GM12878 (cell line): ENCODE data around the gene SCN5A. TPM values are rescaled to one million over a fixed set of nuclear protein-coding genes. Genes with fewer than 3 reads are reported as not detected.

Source experiments
- ATAC-seq: fragments of 200-7000 bp; cut with Tn5 transposase; 3 replicates; pipeline ENCODE4 v1.9.1; 2020; ENCODE audit warnings: mild to moderate bottlenecking, moderate library complexity
- BruUV-seq: library from RNA; stranded (reverse); fragments of 400-500 nt; replicated peaks from 2 replicates; lab custom pipeline; 2021; lab: Mats Ljungman, UMichigan
- CTCF ChIA-PET: fragments of 300-600 bp; sonication (Branson Sonifier 250); formaldehyde crosslinking; extraction: SDS; loops from one replicate; lab custom pipeline; 2021; ENCODE audit warnings: inconsistent platforms; lab: Yijun Ruan, JAX
- POLR2A ChIA-PET: fragments of 350-600 bp; formaldehyde crosslinking; extraction: SDS; loops from one replicate; lab custom pipeline; 2021; ENCODE audit warnings: inconsistent platforms; lab: Charles Lee
- RAD21 ChIA-PET: fragments of 300-600 bp; sonication (Branson Sonifier 250); formaldehyde crosslinking; loops from one replicate; lab custom pipeline; 2023; ENCODE audit warnings: antibody characterized with exemption; ENCODE audit not compliant: unreplicated experiment; lab: Charles Lee
- SMC1A ChIA-PET: fragments of 300-600 bp; sonication (Branson Sonifier 250); formaldehyde crosslinking; loops from one replicate; lab custom pipeline; 2023; ENCODE audit not compliant: unreplicated experiment, uncharacterized antibody; lab: Charles Lee
- DNase-seq: peaks from one replicate; pipeline ENCODE4 v3.0.0-alpha.2; 2011; ENCODE audit warnings: low read depth, low spot score
- FAIRE-seq: peaks from 3 replicates; lab custom pipeline; 2011; peaks lifted over from hg19 to GRCh38; lab: Jason Lieb, UNC
- H2AFZ ChIP-seq: 2 replicates; pipeline ENCODE4 v1.6.0; 2011; ENCODE audit warnings: low read depth, low read length, control low read depth; ENCODE audit not compliant: control insufficient read depth
- H3K27ac ChIP-seq: 2 replicates; pipeline ENCODE4 v1.5.1; 2011; ENCODE audit warnings: control low read depth; ENCODE audit not compliant: control insufficient read depth, insufficient read depth
- H3K27me3 ChIP-seq, 2 experiments: replicated peaks in 1 of 2; 2 replicates each; pipeline versions ENCODE4 v1.6.0 to v1.6.1; 2011; ENCODE audit warnings: low read length in 1 of 2; ENCODE audit not compliant: control insufficient read depth in 2 of 2, insufficient read depth in 2 of 2
- H3K36me3 ChIP-seq, 2 experiments: 2 replicates each; pipeline ENCODE4 v1.5.1; 2011; ENCODE audit warnings: low read length in 1 of 2; ENCODE audit not compliant: control insufficient read depth in 2 of 2, insufficient read depth in 2 of 2
- H3K4me1 ChIP-seq: 2 replicates; pipeline ENCODE4 v1.6.1; 2011; ENCODE audit warnings: mild to moderate bottlenecking, low read length, moderate library complexity, mixed read lengths; ENCODE audit not compliant: control insufficient read depth, insufficient read depth
- H3K4me2 ChIP-seq: 2 replicates; pipeline ENCODE4 v1.6.0; 2011; ENCODE audit warnings: control low read depth; ENCODE audit not compliant: control insufficient read depth, insufficient read depth
- H3K4me3 ChIP-seq: fragments of 200-600 bp; sonication (generic); 2 replicates; pipeline ENCODE4 v1.5.1; 2016
- H3K79me2 ChIP-seq: 2 replicates; pipeline ENCODE4 v1.6.0; 2011; ENCODE audit warnings: low read length; ENCODE audit not compliant: control insufficient read depth, insufficient read depth
- H3K9ac ChIP-seq: 2 replicates; pipeline ENCODE4 v1.8.0; 2011; ENCODE audit warnings: low read length, control low read depth, mixed read lengths; ENCODE audit not compliant: control insufficient read depth, insufficient read depth
- H3K9me3 ChIP-seq: replicated peaks from 3 replicates; pipeline ENCODE4 v1.5.1; 2011; ENCODE audit warnings: mild to moderate bottlenecking, low read length; ENCODE audit not compliant: control insufficient read depth, insufficient read depth
- H4K20me1 ChIP-seq: 2 replicates; pipeline ENCODE4 v1.6.0; 2011; ENCODE audit not compliant: control insufficient read depth, insufficient read depth
- ASH2L ChIP-seq: fragments of 300-600, 200-600 bp; sonication (generic); IDR thresholded peaks from 2 replicates; pipeline ENCODE4 v1.6.1; 2017; ENCODE audit warnings: low read depth, mild to moderate bottlenecking, borderline replicate concordance
- CREM ChIP-seq: IDR thresholded peaks from 2 replicates; pipeline ENCODE4 v1.6.1; 2014; ENCODE audit warnings: antibody characterized with exemption, low read depth
- EED ChIP-seq: sonication (generic); IDR thresholded peaks from 2 replicates; pipeline ENCODE4 v1.6.1; 2016; ENCODE audit warnings: antibody characterized with exemption, low read depth
- HDAC2 ChIP-seq: fragments of 200-600 bp; sonication (generic); IDR thresholded peaks from 2 replicates; pipeline ENCODE4 v1.6.1; 2017
- MXI1 ChIP-seq: fragments of 150-350 bp; IDR thresholded peaks from 2 replicates; pipeline ENCODE4 v1.6.1; 2011; ENCODE audit warnings: low read depth, mild to moderate bottlenecking, inconsistent platforms, low read length, improper control_type of control experiment
- NR2C1 ChIP-seq: fragments of 450-650 bp; IDR thresholded peaks from 2 replicates; pipeline ENCODE4 v1.6.1; 2017; ENCODE audit warnings: antibody characterized with exemption, mild to moderate bottlenecking, moderate library complexity
- NR2F1 ChIP-seq: fragments of 450-650 bp; conservative IDR thresholded peaks from 2 replicates; pipeline ENCODE4 v1.6.1; 2017; ENCODE audit warnings: mild to moderate bottlenecking
- WGBS: methylation state at CpG from one replicate; pipeline ENCODE4 v1.1.6; 2016; ENCODE audit warnings: low lambda C conversion rate; ENCODE audit not compliant: insufficient replicate concordance, insufficient coverage; ENCODE audit errors: missing lambda C conversion rate; 5-methylcytosine and 5-hydroxymethylcytosine counted together
- in situ Hi-C: fragments of 300-500 bp; cut with MboI; formaldehyde crosslinking; loops from 9 replicates; pipeline ENCODE4 v1.14.3; 2018; ENCODE audit warnings: mixed read lengths
- intact Hi-C: fragments of 100-400 bp; cut with micrococcal nuclease; formaldehyde crosslinking; loops from one replicate; pipeline ENCODE4 v1.14.2; 2022; ENCODE audit not compliant: unreplicated experiment
- polyA plus RNA-seq, 11 experiments: library from polyadenylated mRNA; depleted of rRNA in 4 of 11; unstranded in 6 of 11; stranded (reverse) in 5 of 11; fragments of >200 nt; fragmentation: Nextera tagmentation in 4 of 11; fragmentation: Illumina TruSeq in 1 of 11; extraction: Ambion mirVana in 4 of 11; extraction: Trizol in 1 of 11; gene quantifications; 1 replicate in 1 of 11; 2 replicates in 10 of 11; pipeline versions ENCODE4 v1.2.1 to v1.2.3, GENCODE V29; 2011 to 2016; ENCODE audit warnings: inconsistent platforms in 2 of 11, missing spikeins in 2 of 11, low read depth in 1 of 11
- total RNA-seq, 4 experiments: library from RNA; depleted of rRNA in 3 of 4; stranded (reverse); fragments of >200 nt in 3 of 4; fragmentation: Illumina TruSeq in 1 of 4; extraction: Trizol in 1 of 4; gene quantifications; 2 replicates each; pipeline versions ENCODE4 v1.2.1 to v1.2.3, GENCODE V29; 2013 to 2021
- TF ChIP-seq, protein P1 (sequence below): IDR thresholded peaks from 2 replicates; pipeline ENCODE4 v1.6.1; 2012; ENCODE audit warnings: low read length, inconsistent platforms
- TF ChIP-seq, protein P2 (sequence below): IDR thresholded peaks from 2 replicates; pipeline ENCODE4 v1.6.1; 2011; ENCODE audit warnings: low read depth, low read length, improper control_type of control experiment, borderline replicate concordance

The SCN5A gene
- total and polyA plus RNA-seq, 10 of the 15 experiments (the other 5 are each of a cell fraction or from before 2014, with no cell fraction given) = not detected

- ChIA-PET SMC1A (interaction anchor here (1.4 kb wide), 1 partner anchor 18 kb away, joined by 3 read pairs; no protein-coding TSS in a partner anchor), RAD21 (no interaction called here), POLR2A (no interaction called here), CTCF (interaction anchor here (1.1 kb wide), 1 partner anchor 17 kb away, joined by 3 read pairs; no protein-coding TSS in a partner anchor)
- H3K27ac ChIP-seq = no peak overlapping the region
- no peaks in the 10 kb centered on the region for H3K4me1 ChIP-seq
- DNase-seq = no peak
- TF ChIP-seq MXI1 (no peak), NR2C1 (no peak), NR2F1 (no peak), CREM (no peak), EED (no peak), HDAC2 (no peak), ASH2L (no peak)
- TF ChIP-seq, protein P1, sequence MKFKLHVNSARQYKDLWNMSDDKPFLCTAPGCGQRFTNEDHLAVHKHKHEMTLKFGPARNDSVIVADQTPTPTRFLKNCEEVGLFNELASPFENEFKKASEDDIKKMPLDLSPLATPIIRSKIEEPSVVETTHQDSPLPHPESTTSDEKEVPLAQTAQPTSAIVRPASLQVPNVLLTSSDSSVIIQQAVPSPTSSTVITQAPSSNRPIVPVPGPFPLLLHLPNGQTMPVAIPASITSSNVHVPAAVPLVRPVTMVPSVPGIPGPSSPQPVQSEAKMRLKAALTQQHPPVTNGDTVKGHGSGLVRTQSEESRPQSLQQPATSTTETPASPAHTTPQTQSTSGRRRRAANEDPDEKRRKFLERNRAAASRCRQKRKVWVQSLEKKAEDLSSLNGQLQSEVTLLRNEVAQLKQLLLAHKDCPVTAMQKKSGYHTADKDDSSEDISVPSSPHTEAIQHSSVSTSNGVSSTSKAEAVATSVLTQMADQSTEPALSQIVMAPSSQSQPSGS = no peak
- TF ChIP-seq, protein P2, sequence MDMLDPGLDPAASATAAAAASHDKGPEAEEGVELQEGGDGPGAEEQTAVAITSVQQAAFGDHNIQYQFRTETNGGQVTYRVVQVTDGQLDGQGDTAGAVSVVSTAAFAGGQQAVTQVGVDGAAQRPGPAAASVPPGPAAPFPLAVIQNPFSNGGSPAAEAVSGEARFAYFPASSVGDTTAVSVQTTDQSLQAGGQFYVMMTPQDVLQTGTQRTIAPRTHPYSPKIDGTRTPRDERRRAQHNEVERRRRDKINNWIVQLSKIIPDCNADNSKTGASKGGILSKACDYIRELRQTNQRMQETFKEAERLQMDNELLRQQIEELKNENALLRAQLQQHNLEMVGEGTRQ = no peak
- H3K79me2 ChIP-seq = no peaks in the 10 kb centered on the region
- in situ Hi-C loops (no loop called here), intact Hi-C loops (no loop called here)
- H3K9ac ChIP-seq = no peak overlapping the region
- 86% methylated on average over 8 of the region's 8 CpGs for WGBS
- no peaks in the 10 kb centered on the region for H3K27me3 ChIP-seq
- H3K4me3 ChIP-seq = no peak overlapping the region
- H3K9me3 ChIP-seq = no peaks in the 10 kb centered on the region
- no peaks in the 10 kb centered on the region for H3K36me3 ChIP-seq
- no peak overlapping the region for H2AFZ ChIP-seq
- H3K4me2 ChIP-seq = no peak overlapping the region
- H4K20me1 ChIP-seq = no peaks in the 10 kb centered on the region
- no peak for FAIRE-seq
- ATAC-seq = no peak
- no TSS peak for BruUV-seq
Observed at GRCh38 chr3:38538773-38539353, 110.6 kb downstream of the SCN5A start.
